ENCODE data around the gene PEX6.
A peak's percentile ranks its signal among the peaks of the same experiment; 100 is the strongest.
"Not testable (repeated sequence)": the region's sequence is repeated elsewhere in the genome, so short reads cannot be mapped to it uniquely, and the experiment has no call there.

PEX6 gene

GRCh38 chr6:42998205-42998604 is 19.2 kb upstream of the PEX6 start:
- not testable (repeated sequence) for DNase-seq

GRCh38 chr6:42996513-42996912 is 17.5 kb upstream of the PEX6 start:
- no peak for DNase-seq

DNA sequence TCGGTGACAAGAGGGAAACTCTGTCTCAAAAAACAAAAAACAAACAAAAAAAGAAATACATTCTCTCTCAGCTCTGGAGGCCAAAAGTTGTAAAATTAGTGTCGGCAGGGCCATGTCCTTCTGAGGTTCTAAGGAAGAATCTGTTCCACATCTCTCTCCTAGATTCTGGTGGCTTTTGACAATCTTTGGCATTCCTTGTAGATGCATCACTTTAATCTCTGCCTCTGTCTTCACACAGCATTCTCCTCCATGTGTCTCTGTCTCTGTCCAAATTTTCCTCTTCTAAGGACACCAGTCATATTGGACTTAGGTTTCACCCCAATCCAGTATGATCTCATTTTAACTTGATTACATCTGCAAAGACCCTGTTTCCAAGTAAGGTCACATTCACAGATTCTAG is 14.5 kb upstream of the PEX6 start:
- no peak for DNase-seq

- no peak for DNase-seq
Observed at GRCh38 chr6:42989923-42990322, 10.9 kb upstream of the PEX6 start.

GRCh38 chr6:42988486-42989020 is 9.6 kb upstream of the PEX6 start:
- DNase-seq, result no peak

GRCh38 chr6:42987533-42988451 is 8.8 kb upstream of the PEX6 start:
- no peak for DNase-seq

DNA sequence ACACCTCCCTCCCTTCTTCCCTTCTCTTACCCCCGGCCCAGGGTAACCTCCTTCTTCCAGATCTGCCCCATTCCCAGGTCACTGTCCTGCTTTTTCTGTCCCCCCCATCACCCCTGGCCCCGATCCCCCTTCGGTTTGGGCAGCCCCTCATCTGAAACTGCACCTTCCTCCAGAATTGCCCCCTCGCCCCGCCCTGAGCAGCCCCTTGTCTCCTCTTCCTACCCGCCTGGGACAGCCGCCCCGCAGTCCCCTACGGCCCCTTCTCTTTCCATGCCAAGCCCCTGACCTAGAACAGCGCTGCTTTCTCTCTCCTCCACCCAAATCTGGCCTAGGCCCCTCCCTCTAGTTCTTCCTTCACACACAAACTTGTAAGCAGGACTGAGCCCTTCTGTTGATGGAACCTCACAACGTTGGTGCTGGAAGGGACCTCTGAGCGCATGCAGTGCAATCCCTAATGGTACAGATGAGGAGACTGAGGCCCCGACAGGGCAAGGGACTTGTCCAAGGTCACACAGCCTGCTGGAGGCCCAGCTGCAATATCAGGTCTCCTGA is 6.0 kb upstream of the PEX6 start:
- no peak for DNase-seq

- peak; percentile 99 for DNase-seq
Observed at GRCh38 chr6:42984001-42984923, 5.3 kb upstream of the PEX6 start, which contains the start of gene PPP2R5D. TSS of gene PPP2R5D (plus strand) at chr6:42984570. CDS start at chr6:42984678, 108 bp downstream.

- no peak for DNase-seq
Observed at GRCh38 chr6:42981836-42982235, 2.9 kb upstream of the PEX6 start.

DNA sequence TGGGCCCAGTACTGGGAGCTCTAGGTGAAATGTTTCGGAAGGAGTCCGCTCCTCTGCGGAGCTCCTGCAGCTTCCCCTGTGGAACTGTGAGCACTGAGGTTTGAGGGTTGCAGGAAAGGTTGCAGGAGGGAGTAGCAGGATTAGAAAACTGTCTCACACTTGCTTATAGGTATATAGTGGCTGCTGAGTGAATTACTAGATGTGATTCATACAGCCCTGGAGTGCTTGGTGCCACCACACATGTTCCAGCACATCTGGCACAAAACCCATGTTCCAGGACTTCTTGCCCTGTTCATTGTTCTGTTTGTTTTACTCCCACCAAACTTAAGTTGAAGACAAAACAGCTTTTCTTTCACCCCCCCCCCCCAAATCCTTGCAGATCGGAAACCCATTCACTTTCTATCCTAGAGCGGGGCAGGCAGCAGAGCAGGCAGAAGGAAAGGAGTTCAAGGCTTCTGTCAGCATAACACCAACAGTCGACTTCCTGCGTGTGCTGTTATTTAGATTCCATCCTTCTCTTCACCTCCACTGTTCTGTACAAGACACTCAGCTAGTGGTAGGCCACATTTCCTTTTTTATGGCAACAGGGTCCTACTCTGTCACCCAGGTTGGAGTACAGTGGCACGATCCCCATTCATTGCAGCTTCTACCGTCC is 669 bp upstream of the PEX6 start:
- peak; percentile 77 for DNase-seq

DNA sequence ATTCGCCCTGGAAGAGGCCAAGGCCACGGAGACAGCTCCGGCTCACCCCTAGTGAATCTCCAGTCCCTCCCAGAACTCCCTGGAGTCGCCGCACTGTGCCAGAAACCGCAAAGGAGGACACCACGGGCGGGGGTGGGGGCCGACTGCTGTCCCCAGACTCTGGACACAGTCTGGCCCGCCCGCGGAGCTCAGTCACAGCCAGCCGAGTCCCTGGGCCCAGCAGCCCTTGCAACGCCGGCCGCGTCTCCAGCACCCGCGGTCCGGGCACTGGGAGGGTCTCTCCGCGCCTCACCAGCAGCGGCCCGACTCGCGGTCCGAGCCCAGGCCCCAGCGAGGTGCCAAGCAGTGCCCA is 518 bp downstream of the PEX6 start:
- no peak for DNase-seq

- DNase-seq, result peak; percentile 58
Observed at GRCh38 chr6:42974919-42975505, 4.0 kb downstream of the PEX6 start.

- no peak for DNase-seq
Observed at GRCh38 chr6:42973926-42974325, 5.1 kb downstream of the PEX6 start.

- DNase-seq, result no peak
Observed at GRCh38 chr6:42971746-42972327, 7.1 kb downstream of the PEX6 start.

DNA sequence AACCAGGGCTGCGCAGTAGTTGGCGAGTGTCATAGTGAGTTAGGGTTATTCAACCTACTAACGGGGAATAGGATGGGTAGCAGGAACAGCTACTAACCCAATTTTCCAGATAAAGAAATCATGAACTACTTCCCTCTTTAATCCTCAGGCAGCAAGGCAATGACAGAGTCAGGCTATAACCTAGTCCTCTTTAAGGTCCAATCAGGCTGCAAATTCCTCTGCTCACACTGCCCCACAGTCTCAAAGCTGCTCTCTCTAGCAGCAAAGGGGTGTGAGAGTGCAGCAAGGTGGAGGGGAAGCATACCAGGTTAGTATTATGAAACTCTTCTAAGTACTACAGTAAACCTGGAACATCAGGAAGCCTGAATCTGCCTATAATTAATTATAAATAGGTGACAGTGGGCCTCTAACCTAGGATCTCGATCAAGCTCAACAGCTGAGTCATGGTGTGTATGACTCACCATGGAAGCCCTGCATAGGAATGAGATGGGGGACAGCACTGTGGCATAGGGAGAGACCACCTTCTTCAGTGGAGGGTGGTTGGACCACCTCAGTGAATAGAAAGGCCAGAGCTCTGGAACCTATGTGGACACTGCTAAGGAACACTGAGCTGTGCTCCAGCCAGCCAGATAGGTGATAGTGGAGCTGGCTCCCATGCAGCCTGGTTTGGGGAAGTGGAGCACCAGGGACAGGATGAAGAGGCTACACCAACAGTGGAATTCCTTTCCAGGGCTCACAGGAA is 7.9 kb downstream of the PEX6 start:
- no peak for DNase-seq

- no peak for DNase-seq
Observed at GRCh38 chr6:42969934-42970333, 9.0 kb downstream of the PEX6 start.

DNA sequence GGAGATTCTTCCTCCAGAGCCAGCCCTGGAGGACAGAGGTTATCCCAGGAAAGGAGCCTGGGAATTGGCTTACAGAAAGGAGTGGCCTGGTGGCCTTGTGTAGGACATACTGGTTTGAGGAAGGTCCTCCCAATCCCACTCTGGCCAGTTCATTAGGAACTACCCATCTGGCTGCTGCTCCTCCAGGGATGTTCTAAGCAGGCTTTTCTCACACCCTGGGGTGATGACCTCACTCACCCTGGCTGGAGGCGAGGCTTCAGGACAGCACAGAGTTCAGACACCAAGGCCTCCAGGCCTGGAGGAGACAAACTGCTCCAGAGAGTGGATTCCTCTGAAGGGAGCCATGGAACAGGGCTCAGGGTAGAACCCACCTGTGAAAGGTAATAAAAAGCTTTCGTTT is 9.6 kb downstream of the PEX6 start:
- DNase-seq, result no peak

DNA sequence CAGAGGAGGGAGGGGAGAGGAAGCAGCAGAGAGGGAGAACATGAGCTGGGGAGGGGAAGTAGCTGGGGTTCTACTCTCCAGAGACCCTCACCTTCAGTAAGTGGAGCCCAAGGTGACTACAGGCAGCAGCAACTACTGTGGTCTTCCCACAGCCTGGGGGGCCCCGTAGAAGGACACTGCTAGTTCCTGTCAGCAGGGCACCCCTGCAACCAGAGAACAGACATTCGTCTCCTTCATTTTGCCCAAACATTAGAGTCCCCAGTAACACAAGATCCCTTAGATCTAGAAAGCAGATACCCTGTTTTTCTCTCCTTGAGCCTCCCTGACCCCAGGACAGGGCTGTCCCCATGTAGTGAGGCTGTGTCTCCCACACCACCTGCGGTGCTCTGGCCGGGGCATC is 10.2 kb downstream of the PEX6 start:
- DNase-seq, result no peak

DNA sequence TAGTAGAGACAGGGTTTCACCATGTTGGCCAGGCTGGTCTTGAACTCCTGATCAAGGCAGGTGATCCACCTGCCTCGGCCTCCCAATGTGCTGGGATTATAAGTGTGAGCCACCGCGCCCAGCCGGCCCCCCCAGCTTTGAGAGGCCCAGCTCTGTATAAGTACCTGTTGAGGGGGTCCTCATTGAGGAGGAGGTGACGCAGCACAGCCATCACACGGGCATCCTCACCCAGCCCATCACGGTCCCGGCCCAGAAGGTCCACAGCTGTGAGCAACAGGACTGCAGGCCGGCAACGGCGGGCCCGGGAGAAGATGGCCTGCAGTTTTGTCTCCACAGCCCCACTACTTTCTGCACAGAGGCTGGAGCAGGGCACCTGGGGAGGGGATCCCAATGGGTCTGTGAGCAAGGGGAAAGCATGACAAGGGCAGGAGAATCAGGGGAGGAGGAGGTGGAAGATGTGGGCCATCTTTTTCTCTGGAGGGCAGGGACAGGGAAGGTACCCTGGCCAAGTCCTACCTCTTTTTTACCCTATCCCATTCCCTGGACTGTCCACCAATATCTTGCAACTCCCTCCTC is 10.8 kb downstream of the PEX6 start:
- DNase-seq, result no peak

DNA sequence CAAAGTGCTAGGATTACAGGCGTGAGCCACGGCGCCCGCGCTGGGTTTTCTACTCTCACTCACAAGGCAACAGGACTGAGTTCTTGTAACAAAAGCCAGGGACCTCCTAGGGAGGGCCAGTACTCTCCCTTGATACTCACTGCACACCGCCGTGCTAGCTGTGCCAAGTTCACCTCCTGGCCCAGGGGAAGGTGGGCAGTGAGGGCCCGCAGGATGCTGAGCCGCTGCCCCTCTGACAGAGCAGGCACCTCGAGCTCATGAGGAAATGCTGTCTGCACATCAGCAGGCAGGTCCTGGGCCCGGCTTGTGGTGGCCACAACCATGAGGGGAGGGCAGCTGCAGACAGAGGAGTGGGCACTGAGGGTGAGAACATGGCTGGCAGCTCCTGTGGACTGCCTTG is 11.8 kb downstream of the PEX6 start:
- no peak for DNase-seq

DNA sequence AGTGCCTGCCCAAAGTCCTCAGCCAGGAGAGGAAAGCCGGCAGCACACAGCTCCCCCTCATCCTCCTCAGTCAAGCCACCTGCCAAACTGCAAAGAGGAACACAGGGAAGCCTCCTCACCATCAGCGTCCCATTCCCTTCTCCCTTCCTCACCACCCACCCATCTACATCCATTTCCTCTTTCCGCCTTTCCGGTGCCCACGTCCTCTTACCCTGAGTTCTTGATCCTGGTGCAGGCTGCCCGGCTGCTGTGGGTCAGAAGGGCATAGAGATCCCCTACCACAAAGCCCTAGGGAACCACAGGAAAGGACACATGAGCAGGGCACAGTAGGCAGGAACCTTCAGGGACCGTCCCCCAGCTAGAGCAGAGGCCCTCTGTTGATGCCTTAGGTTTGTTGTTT is 12.4 kb downstream of the PEX6 start:
- no peak for DNase-seq
